IPS-18c (cell line): Measurements from ENCODE around the gene KLHDC8A.
"Not testable (repeated sequence)": the region's sequence is repeated elsewhere in the genome, so short reads cannot be mapped to it uniquely, and the experiment has no call there.

Experiments
- H3K4me3 ChIP-seq: 2 replicates; pipeline ENCODE4 v1.7.0; 2013; ENCODE audit warnings: low read depth, mild to moderate bottlenecking, low read length, moderate library complexity; ENCODE audit not compliant: insufficient read depth
- H3K9me3 ChIP-seq: one replicate; pipeline ENCODE4 v1.6.1; 2013; ENCODE audit warnings: mild to moderate bottlenecking, low read length, moderate library complexity; ENCODE audit not compliant: control insufficient read depth, insufficient read depth

The KLHDC8A gene

DNA sequence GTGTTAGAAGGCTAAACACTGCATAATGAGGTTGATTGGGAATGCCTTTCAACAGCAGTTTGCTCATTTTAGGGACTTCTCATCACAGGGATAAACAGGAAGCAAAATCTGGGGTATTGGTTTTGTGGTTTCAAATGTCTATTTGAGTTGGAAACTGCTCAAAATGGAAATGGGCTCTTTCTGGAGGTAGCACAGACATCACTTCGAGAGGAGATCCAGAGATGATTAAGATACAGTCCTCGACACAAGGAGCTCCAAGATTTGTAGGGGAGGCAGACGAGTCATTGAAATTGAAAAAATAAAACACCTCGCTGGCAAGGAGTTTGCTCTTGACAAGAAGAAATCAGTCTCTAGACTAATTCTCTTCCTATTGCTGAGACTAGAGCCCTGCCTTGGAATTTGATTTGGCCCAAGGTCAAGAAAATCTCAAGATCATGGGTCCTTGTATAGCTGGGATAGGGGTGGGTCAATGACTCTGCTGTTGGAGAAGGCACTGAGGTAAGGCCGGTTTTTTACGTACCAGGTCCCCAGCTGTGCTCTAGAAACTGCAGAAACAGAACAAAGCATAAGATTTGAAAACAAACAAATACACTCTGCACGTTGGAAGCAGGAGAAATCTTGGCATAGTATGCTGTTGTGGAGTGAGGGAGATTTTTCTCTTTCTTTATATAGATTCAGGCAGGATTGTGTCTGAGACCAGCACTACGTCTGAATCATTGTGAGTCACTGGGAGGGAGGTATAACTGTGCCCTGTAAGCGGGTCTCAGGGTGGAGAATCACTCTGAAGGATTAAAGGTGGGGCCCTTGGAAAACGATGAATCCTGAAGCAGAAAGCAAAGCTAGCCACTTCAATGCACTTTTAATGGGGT lies 17.7 kb upstream of the KLHDC8A start:
- Histone ChIP-seq H3K9me3 (no peaks in the 10 kb centered on the region), H3K4me3 (no peak overlapping the region)

- Histone ChIP-seq H3K9me3 (no peaks in the 10 kb centered on the region), H3K4me3 (no peak overlapping the region)
Measured at GRCh38 chr1:205373798-205374175, 17.1 kb upstream of the KLHDC8A start.

DNA sequence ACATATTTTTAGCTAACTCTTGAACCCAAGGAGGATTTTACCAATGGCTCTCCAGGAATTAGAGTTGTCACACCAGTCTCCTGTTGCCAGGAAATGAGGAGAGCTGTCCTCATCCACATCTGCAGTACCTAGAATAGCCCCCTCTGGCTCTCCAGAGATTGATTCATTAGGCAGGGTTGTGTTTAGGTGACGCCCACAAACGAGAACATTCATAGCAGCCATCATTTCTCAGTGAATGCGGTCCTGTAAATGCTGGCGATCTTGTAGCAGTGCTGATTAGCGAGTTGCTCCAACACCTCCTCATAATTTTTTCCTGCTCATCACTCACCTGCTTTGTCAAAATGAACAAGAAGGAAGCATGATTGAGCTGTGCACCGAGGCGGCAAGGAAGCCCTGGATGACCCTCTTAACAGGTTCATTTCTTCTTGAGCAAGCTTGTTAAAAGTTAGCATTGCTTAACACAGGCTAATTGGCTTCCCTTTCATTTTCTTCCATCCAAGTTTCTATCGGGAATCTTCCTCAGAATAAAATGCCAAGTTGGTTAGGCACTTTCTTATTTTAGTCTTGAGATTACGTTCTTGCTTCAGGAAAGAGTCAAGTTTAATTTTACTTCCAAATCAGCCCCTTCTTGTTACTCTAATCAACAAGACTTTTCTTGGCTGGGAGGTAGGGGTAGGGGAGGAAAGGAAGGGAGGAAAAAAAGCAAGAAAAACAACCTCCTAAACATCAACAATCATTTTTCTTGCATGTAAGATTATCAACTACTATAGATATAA lies 16.5 kb upstream of the KLHDC8A start:
- Histone ChIP-seq H3K4me3 (no peak overlapping the region), H3K9me3 (no peaks in the 10 kb centered on the region)

DNA sequence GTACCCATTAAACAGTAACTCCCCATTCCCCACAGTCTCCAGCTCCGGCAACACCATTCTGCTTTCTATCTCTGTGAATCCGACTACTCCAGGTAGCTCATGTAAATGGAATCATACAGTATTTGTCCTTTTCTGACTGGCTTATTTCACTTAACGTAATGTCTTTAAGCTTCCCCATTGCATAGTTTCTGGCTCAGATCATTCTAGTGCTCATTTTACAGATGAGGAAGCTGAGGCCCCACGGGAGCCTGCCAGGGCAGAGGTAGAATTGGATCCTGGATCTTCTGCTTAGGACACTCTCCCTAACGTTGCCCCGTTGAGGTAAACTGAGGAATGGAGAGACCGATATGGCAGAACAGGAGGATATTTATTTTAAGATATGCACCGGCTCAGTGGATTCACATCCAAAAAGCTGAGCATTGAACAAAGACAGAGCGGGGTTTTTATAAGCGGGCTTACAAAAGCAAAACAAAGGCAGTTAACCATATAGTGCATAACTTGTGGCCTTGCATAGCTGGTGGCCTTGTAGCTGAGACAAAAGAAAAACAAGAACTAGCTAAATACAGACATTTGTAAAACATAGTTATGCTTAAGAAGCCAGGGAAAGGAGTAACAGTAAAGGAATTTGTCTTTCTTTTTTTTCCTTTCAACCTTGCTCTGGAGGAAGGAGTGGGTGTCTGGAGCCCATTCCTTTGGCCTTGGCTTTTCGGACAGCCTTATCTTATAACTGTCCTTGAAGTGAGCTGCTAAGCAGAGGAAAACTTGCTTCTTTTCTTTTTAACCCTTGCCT lies 15.3 kb upstream of the KLHDC8A start:
- no peak overlapping the region for H3K4me3 ChIP-seq
- no peaks in the 10 kb centered on the region for H3K9me3 ChIP-seq

GRCh38 chr1:205370780-205371179 lies 14.1 kb upstream of the KLHDC8A start:
- no peaks in the 10 kb centered on the region for H3K9me3 ChIP-seq
- H3K4me3 ChIP-seq = no peak overlapping the region

DNA sequence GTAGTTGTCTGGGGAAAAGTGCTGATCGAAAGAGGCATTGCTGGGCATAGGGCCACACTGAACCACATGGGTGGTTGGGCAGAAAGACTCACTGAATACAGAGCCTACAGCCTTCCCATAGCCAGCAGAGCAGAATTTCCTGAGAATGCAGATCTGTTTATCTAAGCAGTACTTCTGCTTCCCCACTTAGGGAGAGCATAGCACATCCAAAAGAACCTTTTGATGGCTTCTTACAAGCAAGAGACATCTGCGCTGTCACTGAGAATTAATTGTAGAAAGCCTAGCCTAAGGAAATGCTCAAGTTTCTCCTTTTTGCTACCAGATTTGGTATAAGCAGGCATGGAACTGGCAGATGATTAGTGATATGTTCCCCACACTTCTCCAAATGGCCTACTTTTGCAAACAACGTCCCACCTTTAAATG lies 13.0 kb upstream of the KLHDC8A start:
- no peaks in the 10 kb centered on the region for H3K9me3 ChIP-seq
- no peak overlapping the region for H3K4me3 ChIP-seq

DNA sequence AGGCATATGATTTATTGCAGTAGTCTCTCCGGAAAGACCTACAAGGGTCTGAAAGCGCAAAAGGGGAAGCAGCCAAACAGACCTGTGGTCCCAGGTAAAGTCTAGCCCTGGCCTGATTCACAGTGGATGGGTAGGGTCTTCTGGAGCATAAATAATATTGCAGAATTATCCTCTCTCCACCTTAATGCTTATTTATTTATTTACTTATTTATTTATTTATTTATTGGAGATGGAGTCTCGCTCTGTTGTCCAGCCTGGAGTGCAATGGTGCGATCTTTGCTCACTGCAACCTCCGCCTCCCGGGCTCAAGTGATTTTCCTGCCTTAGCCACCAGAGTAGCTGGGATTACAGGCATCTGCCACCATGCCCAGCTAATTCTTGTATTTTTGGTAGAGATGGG lies 11.8 kb upstream of the KLHDC8A start:
- no peaks in the 10 kb centered on the region for H3K9me3 ChIP-seq
- no peak overlapping the region for H3K4me3 ChIP-seq

DNA sequence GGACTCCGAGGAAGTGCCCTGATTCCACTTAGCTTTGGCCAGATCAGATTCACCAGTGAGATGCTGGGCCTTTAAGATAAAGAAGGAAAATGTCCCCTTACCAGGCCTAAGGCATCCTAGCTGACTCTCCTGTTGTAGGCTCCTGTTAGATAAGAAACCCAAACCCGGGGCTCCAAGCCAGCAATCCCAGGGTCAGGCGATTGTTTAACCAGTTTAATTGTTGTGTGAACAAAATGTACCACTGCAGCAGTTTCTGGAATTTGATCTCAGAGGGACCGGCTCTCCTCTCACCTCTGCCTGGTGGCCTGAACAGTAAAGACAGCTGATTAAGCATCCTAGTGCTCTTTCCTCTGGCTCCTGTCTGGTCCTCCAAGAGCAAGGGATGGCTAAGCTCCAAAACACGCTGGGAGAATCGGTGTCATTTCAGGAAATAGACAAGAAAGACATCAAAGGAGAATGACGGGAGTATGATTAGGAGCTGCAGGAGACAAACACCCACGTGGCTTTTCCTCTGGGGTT lies 9.3 kb upstream of the KLHDC8A start:
- H3K4me3 ChIP-seq = no peak overlapping the region
- H3K9me3 ChIP-seq = no peaks in the 10 kb centered on the region

- H3K4me3 ChIP-seq, H3K9me3 ChIP-seq: not testable (repeated sequence)
Measured at GRCh38 chr1:205365086-205365485, 8.4 kb upstream of the KLHDC8A start.

GRCh38 chr1:205360891-205361290 lies 4.2 kb upstream of the KLHDC8A start:
- Histone ChIP-seq H3K4me3 (no peak overlapping the region), H3K9me3 (no peaks in the 10 kb centered on the region)

DNA sequence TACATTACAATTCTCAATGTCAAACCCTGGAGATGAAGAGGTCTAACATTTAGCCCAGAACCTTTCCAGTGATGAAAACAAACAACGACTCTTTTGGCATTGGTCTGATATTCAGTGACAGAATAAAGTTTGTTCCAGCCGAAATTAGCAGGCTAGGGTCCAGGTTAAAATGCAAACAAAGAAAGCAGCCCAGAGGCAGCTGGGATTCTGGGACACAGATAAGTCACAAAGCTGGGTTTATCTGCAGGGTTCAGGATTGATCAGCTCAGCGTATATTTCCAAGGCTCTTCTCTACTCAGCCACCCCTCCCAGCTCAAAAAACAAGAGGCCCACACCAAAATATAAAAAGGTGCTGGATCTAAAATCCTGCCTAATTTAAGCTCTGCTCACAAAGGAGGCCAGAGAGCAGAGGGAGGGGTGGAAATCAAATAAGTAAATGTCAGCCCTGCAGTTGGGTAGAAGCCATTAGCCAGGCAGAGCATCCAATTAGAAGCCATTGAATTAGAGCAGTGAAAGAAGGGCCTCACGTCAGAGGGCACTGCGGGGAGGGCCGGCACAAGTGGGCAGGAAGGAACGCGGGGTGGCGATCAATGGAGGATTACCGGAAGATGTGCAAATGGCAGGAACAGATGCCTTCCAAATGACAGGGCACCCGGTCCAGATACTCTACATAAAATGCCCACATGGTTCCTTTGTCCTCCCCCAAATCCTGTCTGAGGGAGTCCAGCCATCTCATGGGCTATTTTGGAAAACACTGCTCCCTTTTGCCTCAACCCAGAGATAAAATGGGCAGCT lies 3.2 kb upstream of the KLHDC8A start:
- no peak overlapping the region for H3K4me3 ChIP-seq
- no peaks in the 10 kb centered on the region for H3K9me3 ChIP-seq

DNA sequence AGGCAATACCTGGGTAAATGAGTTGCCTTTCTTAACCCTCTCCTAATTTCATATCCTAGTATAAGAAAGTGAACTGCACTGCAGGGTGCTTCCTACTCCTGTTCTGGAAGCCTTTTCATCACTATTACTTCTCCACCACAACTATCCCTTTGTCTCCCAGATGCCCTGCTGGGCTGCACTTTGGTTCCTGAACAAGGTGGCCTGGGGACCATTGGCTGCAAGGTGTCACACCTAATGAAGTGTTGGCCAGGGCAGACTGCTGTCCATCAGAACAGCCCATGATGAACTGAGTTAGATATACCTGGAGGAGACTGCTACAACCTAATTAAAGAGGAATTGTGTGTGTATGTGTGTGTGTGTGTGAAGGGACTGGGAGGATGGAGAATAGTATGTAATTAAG lies 1.9 kb upstream of the KLHDC8A start:
- no peak overlapping the region for H3K4me3 ChIP-seq
- H3K9me3 ChIP-seq = no peaks in the 10 kb centered on the region

DNA sequence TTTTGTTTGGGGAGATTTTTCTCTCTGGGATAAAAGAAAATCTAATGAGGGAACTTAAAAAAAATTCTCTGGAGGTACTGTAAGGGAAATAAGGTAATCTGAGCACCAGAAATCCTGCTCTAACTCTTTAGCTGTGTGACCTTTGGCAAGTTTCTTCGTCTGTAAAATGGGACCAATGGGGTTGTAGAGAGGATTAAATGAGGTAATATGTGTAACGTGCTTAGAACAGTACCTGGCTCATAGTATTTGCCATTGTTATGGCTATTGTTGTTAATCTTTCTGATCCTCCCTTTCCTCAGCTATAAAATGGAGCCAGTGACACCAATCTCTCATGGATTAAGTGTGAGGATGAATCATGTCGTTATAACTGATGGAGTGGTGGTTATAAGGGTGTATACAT lies 845 bp upstream of the KLHDC8A start:
- Histone ChIP-seq H3K4me3 (no peak overlapping the region), H3K9me3 (no peaks in the 10 kb centered on the region)

- no peaks in the 10 kb centered on the region for H3K9me3 ChIP-seq
- H3K4me3 ChIP-seq = no peak overlapping the region
Measured at GRCh38 chr1:205355075-205355453, 1.7 kb downstream of the KLHDC8A start.

DNA sequence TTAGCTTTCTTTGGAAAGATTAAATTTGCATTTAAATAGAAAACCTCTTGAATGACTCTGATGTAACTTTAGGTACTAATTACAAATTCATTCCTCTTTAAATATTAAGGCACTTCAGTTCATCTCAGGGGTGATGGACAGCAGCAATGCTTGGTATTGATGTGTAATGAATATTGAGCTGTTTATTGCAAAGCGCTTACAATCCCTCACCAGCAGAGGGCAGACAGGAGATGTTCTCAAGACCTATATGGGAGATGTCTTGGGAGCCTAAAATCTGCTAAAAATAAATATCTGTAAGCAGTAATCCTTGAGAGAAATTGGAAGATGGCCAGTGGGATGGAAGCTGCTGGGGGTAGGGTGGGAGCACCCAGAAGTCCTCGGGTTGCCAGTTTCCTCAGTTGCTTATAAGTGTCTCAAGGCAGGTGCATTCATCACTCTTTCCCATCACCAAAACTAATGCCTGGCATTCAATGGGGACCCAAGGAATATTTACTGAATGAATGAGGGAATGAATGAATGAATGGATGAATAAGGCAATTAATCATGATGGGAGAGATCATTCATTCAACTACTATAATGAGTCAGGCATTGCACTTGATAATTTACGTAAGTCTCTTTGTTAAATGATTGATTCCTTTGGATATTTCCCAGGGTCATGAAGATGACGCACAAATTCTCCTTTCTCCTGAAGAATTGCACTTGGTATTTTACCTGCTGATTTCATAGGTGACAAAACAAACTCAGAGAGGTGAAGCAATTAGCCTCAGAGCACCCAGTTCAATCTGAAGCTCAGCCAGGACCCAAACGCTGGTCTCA lies 2.3 kb downstream of the KLHDC8A start:
- Histone ChIP-seq H3K9me3 (no peaks in the 10 kb centered on the region), H3K4me3 (no peak overlapping the region)

DNA sequence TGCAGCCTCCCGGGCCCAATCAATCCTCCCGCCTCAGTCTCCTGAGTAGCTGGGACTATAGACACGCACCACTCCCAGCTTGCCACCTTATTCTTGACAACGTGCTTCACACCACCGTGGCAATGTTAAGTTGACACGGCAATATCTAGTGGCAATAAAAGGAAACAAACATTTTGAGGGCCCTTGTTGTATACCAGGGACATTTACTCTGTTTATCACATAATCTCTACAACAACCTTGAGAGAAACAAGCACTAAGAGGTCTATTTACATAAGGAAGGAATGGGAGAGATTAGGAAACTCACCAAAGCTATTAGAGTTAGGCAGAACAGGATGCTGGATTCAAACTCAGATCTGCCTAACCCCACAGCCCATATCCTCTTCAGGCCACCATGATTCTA lies 3.1 kb downstream of the KLHDC8A start:
- no peak overlapping the region for H3K4me3 ChIP-seq
- no peaks in the 10 kb centered on the region for H3K9me3 ChIP-seq
